Activated naive CD8-positive, alpha-beta T cell treated with anti-CD3 and anti-CD28 coated beads for 36 hours (primary cell): ENCODE data around the gene CTNNA3. TPM values are rescaled to one million over a fixed set of nuclear protein-coding genes. Genes with fewer than 3 reads are reported as not detected.
"Not testable (repeated sequence)": the region's sequence is repeated elsewhere in the genome, so short reads cannot be mapped to it uniquely, and the experiment has no call there.

Experiments used
- DNase-seq: peaks from one replicate; pipeline ENCODE4 v3.0.0; 2021
- H3K27ac Mint-ChIP-seq: one replicate; pipeline ENCODE4 v1.8.0; 2022; ENCODE audit warnings: mild to moderate bottlenecking, moderate library complexity, mixed read lengths
- H3K27me3 Mint-ChIP-seq: one replicate; pipeline ENCODE4 v1.8.0; 2022; ENCODE audit warnings: mild to moderate bottlenecking, mixed read lengths
- H3K36me3 Mint-ChIP-seq: one replicate; pipeline ENCODE4 v1.8.0; 2021; ENCODE audit warnings: mild to moderate bottlenecking, mixed read lengths
- H3K4me1 Mint-ChIP-seq: one replicate; pipeline ENCODE4 v1.8.0; 2021; ENCODE audit warnings: mixed read lengths
- H3K4me3 Mint-ChIP-seq: one replicate; pipeline ENCODE4 v1.8.0; 2022; ENCODE audit warnings: mild to moderate bottlenecking, moderate library complexity, mixed read lengths
- H3K9me3 Mint-ChIP-seq: one replicate; pipeline ENCODE4 v1.8.0; 2022; ENCODE audit warnings: mixed read lengths
- total RNA-seq, 2 experiments: library from RNA; stranded (reverse); gene quantifications; one replicate each; pipeline ENCODE4 v1.2.3, GENCODE V29; 2021

CTNNA3 gene
- total RNA-seq: not detected

DNA sequence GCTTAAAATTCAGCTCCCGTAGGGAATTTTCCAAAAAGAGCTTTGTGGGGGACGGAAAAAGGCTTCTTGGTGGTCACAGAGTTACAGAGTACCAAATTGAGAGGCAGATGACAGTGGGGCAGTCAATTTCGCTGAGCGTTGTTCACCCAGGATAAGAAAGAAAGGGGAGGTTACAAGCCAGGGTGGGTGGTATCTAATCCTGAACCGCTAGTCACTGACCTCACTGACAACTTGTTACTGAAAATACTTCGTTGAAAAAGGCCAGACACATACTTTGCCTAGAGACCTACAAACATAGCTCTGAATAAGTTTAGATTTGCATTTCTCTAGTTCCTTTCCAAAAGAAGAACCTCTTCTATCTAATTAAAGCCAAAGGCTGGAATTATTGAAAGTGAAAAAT is at the start of gene CTNNA3:
Gene CTNNA3, minus strand, starts transcription at position 167 of the 400 bp plus-strand sequence.
- Mint-ChIP-seq H3K27me3 (peaks cover 32% of the 10 kb centered on the region), H3K9me3 (no peaks in the 10 kb centered on the region), H3K4me1 (no peaks in the 10 kb centered on the region), H3K4me3 (no peak within 1 kb of the TSS), H3K27ac (no peak within 1 kb of the TSS), H3K36me3 (no peaks in the 10 kb centered on the region)
- no peak for DNase-seq

GRCh38 chr10:67735430-67735829 is 39.4 kb upstream of the CTNNA3 start:
- no peaks in the 10 kb centered on the region for H3K36me3 Mint-ChIP-seq
- H3K27me3 Mint-ChIP-seq: peaks cover 4% of the 10 kb centered on the region
- DNase-seq: no peak
- H3K4me1 Mint-ChIP-seq: peaks cover 6% of the 10 kb centered on the region
- H3K27ac Mint-ChIP-seq: no peak overlapping the region
- H3K9me3 Mint-ChIP-seq: peaks cover 2% of the 10 kb centered on the region
- no peak overlapping the region for H3K4me3 Mint-ChIP-seq

DNA sequence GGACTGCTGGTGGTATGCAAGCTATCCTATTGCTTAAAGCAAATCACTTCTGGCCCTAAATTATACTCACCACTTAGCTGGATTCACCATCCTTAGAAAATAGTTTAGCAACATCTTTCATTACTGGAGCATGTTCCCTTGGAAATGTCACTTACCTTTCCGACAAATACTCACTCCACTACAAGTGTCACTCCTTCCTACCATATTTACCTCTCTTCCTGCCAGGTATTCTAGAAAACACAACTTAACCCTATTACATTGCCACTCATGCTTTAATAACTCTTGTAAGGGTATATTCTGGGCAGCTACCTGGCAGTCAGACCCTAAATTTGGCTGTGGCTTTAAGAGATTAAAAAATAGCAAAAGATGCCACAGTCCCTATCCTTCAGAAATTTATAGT is 37.5 kb upstream of the CTNNA3 start:
- no peak for DNase-seq
- Mint-ChIP-seq H3K36me3 (no peaks in the 10 kb centered on the region), H3K27ac (no peak overlapping the region), H3K27me3 (peaks cover 4% of the 10 kb centered on the region), H3K4me1 (peaks cover 6% of the 10 kb centered on the region), H3K4me3 (no peak overlapping the region), H3K9me3 (no peaks in the 10 kb centered on the region)

GRCh38 chr10:67725567-67725966 is 29.6 kb upstream of the CTNNA3 start:
- H3K4me1 Mint-ChIP-seq: no peaks in the 10 kb centered on the region
- no peaks in the 10 kb centered on the region for H3K36me3 Mint-ChIP-seq
- no peak overlapping the region for H3K4me3 Mint-ChIP-seq
- no peaks in the 10 kb centered on the region for H3K9me3 Mint-ChIP-seq
- DNase-seq: no peak
- H3K27me3 Mint-ChIP-seq: no peaks in the 10 kb centered on the region
- H3K27ac Mint-ChIP-seq: no peak overlapping the region

DNA sequence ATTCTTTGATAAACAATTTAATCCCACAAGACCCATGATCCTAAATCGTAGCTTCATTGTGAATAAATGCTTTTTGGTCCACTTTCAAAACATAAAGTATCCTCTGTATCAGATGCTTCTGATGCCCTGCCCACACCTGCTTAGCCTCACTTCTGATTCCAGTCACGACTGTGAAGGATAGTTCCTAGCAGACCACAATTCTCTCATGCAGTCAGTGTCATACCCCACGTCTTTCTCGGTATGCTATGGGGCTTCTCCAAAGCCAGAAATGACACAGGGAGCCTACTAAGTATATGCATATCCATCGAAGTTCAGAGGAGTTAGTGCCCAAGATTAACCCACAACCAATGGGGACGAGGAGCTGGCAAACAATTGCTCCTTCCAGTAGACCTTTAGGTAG is 27.6 kb upstream of the CTNNA3 start:
- no peaks in the 10 kb centered on the region for H3K4me1 Mint-ChIP-seq
- H3K27me3 Mint-ChIP-seq: no peaks in the 10 kb centered on the region
- no peak overlapping the region for H3K4me3 Mint-ChIP-seq
- no peaks in the 10 kb centered on the region for H3K9me3 Mint-ChIP-seq
- H3K36me3 Mint-ChIP-seq: no peaks in the 10 kb centered on the region
- no peak for DNase-seq
- H3K27ac Mint-ChIP-seq: no peak overlapping the region

DNA sequence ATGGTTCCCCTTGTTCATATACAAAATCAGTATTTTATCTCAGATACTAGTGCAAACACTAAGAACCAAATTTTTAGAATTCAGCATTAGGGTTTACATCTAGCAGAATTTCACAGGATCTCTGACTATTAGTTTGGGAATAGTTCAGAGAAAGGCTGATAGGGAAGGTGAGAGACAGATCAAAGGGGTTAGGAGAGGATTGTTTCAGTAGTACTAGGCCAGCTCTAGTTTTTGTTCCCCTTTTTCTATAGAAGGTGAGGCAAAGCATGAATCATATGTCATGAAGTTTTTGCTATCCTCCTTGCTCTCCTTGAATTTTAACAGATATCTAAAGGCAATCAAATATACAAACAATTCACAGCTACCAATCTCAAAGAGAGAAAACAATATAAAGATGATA is 26.1 kb upstream of the CTNNA3 start:
- no peaks in the 10 kb centered on the region for H3K9me3 Mint-ChIP-seq
- no peak overlapping the region for H3K27ac Mint-ChIP-seq

DNA sequence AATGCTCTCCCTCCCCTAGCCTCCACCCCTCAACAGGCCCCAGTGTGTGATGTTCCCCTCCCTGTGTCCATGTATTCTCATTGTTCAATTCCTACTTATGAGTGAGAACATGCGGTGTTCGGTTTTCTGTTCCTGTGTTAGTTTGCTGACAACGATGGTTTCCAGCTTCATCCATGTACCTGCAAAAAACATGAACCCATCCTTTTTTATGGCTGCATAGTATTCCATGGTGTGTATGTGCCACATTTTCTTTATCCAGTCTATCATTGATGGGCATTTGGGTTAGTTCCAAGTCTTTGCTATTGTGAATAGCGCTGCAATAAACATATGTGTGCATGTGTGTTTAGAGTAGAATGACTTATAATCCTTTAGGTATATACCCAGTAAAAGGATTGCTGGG is 20.5 kb upstream of the CTNNA3 start:
- not testable (repeated sequence) for H3K4me3 Mint-ChIP-seq, H3K27ac Mint-ChIP-seq, H3K9me3 Mint-ChIP-seq, DNase-seq, H3K4me1 Mint-ChIP-seq, H3K36me3 Mint-ChIP-seq, H3K27me3 Mint-ChIP-seq

More for the DNA sequence above, 26.1 kb upstream of the CTNNA3 start:
- Mint-ChIP-seq H3K36me3 (no peaks in the 10 kb centered on the region), H3K4me1 (no peaks in the 10 kb centered on the region), H3K4me3 (no peak overlapping the region), H3K27me3 (no peaks in the 10 kb centered on the region)
- no peak for DNase-seq

DNA sequence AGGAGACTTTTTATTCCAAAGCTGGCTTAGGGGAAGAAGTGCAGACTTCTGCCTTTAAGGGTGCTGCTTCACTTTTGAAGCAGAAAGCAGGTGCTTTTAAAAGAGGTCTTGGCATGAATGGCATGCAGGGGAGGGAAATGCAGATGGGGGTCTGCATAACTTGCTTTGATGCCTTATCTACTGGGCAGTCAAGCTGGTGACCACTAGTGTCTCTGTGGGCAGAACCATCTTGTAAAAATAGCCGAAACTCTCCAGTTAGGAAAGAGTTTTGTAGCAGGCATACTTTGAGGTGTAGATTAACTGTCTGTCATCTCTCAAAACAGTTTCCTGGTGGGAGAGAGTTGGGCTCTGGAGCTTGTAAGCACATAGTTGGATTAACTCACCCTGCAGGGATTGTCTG is 9.9 kb upstream of the CTNNA3 start:
- no peaks in the 10 kb centered on the region for H3K4me1 Mint-ChIP-seq
- no peaks in the 10 kb centered on the region for H3K9me3 Mint-ChIP-seq

GRCh38 chr10:67699613-67700270 is 3.7 kb upstream of the CTNNA3 start:
- H3K9me3 Mint-ChIP-seq, H3K4me3 Mint-ChIP-seq, H3K4me1 Mint-ChIP-seq, H3K27ac Mint-ChIP-seq, H3K36me3 Mint-ChIP-seq, DNase-seq: not testable (repeated sequence)
- peaks cover 26% of the 10 kb centered on the region for H3K27me3 Mint-ChIP-seq

More for the DNA sequence above, 9.9 kb upstream of the CTNNA3 start:
- Mint-ChIP-seq H3K4me3 (no peak overlapping the region), H3K36me3 (no peaks in the 10 kb centered on the region), H3K27ac (no peak overlapping the region), H3K27me3 (peaks cover 5% of the 10 kb centered on the region)
- no peak for DNase-seq

DNA sequence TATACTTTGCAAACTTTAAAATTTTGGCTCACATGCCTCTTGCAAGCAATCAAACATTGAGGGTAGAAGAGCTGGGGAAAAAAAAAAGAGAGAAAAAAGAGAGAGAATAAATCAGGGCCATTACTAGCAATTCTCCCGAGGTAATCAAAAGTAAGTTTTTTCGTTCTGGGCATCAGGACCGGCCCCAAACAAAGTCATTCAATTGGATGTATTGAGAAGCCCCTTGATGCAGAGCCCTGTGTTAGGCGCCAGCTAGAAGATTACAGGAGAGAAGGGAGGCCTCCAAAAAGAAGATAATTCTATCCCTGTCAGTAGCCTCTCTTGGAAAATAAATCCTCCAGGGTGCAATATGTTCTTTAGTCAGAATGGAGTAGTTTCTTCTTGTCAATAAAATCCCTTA is 2.2 kb upstream of the CTNNA3 start:
- no peaks in the 10 kb centered on the region for H3K9me3 Mint-ChIP-seq
- no peak overlapping the region for H3K4me3 Mint-ChIP-seq
- H3K27me3 Mint-ChIP-seq: peaks cover 33% of the 10 kb centered on the region
- no peaks in the 10 kb centered on the region for H3K36me3 Mint-ChIP-seq
- no peaks in the 10 kb centered on the region for H3K4me1 Mint-ChIP-seq
- no peak overlapping the region for H3K27ac Mint-ChIP-seq
- no peak for DNase-seq

DNA sequence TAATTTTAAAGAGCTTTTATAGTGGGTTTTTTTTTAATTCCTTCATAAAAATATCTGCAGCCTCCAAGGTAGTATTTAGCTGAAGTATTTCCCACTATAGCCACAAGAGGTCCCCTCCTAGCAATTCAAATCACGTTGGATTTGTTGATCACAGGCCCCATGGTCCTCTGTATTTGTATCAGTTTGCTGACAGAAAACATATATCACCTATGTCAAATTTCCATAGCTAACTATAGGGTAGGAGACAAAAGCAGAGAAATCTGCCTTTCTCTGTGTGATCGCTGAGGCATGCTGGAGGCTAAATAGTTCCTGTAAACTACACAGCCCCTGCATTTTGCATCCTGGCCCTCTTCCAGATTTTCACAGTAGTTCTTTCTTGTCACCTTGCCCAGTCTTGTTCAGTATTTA is 1.7 kb upstream of the CTNNA3 start:
- H3K27me3 Mint-ChIP-seq: peaks cover 34% of the 10 kb centered on the region
- no peaks in the 10 kb centered on the region for H3K9me3 Mint-ChIP-seq
- H3K27ac Mint-ChIP-seq: no peak overlapping the region
- H3K4me1 Mint-ChIP-seq: no peaks in the 10 kb centered on the region
- H3K36me3 Mint-ChIP-seq: no peaks in the 10 kb centered on the region
- no peak for DNase-seq
- H3K4me3 Mint-ChIP-seq: no peak overlapping the region

GRCh38 chr10:67696679-67697078 is 684 bp upstream of the CTNNA3 start:
- H3K4me3 Mint-ChIP-seq: no peak overlapping the region
- no peak for DNase-seq
- H3K9me3 Mint-ChIP-seq: no peaks in the 10 kb centered on the region
- no peak overlapping the region for H3K27ac Mint-ChIP-seq
- H3K27me3 Mint-ChIP-seq: peaks cover 32% of the 10 kb centered on the region
- no peaks in the 10 kb centered on the region for H3K36me3 Mint-ChIP-seq
- H3K4me1 Mint-ChIP-seq: no peaks in the 10 kb centered on the region

- no peak overlapping the region for H3K27ac Mint-ChIP-seq
- no peaks in the 10 kb centered on the region for H3K9me3 Mint-ChIP-seq
- no peaks in the 10 kb centered on the region for H3K4me1 Mint-ChIP-seq
- H3K27me3 Mint-ChIP-seq: peaks cover 32% of the 10 kb centered on the region
- no peak overlapping the region for H3K4me3 Mint-ChIP-seq
- no peak for DNase-seq
- no peaks in the 10 kb centered on the region for H3K36me3 Mint-ChIP-seq
These were observed 440 bp downstream of the CTNNA3 start for GRCh38 chr10:67695555-67695954.

DNA sequence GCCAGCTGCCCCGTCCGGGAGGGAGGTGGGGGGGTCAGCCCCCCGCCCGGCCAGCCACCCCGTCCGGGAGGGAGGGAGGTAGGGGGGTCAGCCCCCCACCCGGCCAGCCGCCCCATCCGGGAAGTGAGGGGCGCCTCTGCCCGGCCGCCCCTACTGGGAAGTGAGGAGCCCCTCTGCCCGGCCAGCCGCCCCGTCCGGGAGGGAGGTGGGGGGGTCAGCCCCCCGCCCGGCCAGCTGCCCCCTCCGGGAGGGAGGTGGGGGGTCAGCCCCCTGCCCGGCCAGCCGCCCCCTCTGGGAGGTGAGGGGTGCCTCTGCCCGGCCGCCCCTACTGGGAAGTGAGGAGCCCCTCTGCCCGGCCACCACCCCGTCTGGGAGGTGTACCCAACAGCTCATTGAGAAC is 4.1 kb downstream of the CTNNA3 start:
- H3K4me1 Mint-ChIP-seq, H3K4me3 Mint-ChIP-seq, H3K9me3 Mint-ChIP-seq, H3K27ac Mint-ChIP-seq, DNase-seq, H3K36me3 Mint-ChIP-seq: not testable (repeated sequence)
- H3K27me3 Mint-ChIP-seq: peaks cover 32% of the 10 kb centered on the region

- DNase-seq, H3K36me3 Mint-ChIP-seq, H3K27ac Mint-ChIP-seq, H3K4me1 Mint-ChIP-seq, H3K9me3 Mint-ChIP-seq, H3K4me3 Mint-ChIP-seq: not testable (repeated sequence)
- peaks cover 19% of the 10 kb centered on the region for H3K27me3 Mint-ChIP-seq
These were observed 5.5 kb downstream of the CTNNA3 start for GRCh38 chr10:67690540-67690939.

- H3K4me3 Mint-ChIP-seq, H3K36me3 Mint-ChIP-seq, H3K27me3 Mint-ChIP-seq, H3K27ac Mint-ChIP-seq, H3K4me1 Mint-ChIP-seq, DNase-seq: not testable (repeated sequence)
- H3K9me3 Mint-ChIP-seq: peaks cover 16% of the 10 kb centered on the region
These were observed 11.9 kb downstream of the CTNNA3 start for GRCh38 chr10:67684140-67684539.
